ENCODE results near the gene KCNQ1OT1. TPM values are rescaled to one million over a fixed set of nuclear protein-coding genes. Genes with fewer than 3 reads are reported as not detected.

Gene KCNQ1OT1
- total RNA-seq, 1 donor from 2014 or later, result 3.9 TPM

DNA sequence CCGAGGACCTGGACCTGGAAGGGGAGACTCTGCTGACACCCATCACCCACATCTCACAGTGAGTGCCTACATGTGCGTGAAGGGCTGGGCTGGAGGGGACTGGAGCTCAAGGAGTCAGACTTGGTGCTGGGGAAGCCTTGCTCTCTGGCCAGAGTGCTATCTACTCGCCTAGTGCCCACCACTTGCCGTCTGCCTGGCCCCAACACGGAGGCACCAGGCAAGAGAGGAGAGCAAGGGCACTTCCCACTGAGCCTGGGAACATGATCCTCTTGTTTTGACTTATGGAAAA is 37.8 kb downstream of the KCNQ1OT1 start:
- H3K27ac Mint-ChIP-seq (ENCODE audit: unreplicated experiment), result no peak overlapping the region
- H3K4me3 Mint-ChIP-seq (ENCODE audit: unreplicated experiment), result no peak overlapping the region
- TF ChIP-seq, protein P1, sequence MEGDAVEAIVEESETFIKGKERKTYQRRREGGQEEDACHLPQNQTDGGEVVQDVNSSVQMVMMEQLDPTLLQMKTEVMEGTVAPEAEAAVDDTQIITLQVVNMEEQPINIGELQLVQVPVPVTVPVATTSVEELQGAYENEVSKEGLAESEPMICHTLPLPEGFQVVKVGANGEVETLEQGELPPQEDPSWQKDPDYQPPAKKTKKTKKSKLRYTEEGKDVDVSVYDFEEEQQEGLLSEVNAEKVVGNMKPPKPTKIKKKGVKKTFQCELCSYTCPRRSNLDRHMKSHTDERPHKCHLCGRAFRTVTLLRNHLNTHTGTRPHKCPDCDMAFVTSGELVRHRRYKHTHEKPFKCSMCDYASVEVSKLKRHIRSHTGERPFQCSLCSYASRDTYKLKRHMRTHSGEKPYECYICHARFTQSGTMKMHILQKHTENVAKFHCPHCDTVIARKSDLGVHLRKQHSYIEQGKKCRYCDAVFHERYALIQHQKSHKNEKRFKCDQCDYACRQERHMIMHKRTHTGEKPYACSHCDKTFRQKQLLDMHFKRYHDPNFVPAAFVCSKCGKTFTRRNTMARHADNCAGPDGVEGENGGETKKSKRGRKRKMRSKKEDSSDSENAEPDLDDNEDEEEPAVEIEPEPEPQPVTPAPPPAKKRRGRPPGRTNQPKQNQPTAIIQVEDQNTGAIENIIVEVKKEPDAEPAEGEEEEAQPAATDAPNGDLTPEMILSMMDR (IDR thresholded peaks at IDR 0.05), result no peak
- peaks cover 34% of the 10 kb centered on the region for H3K36me3 Mint-ChIP-seq (ENCODE audit: unreplicated experiment)
- peaks cover 19% of the 10 kb centered on the region for H3K9me3 Mint-ChIP-seq (ENCODE audit: unreplicated experiment)
- H3K4me1 Mint-ChIP-seq (ENCODE audit: unreplicated experiment), result no peaks in the 10 kb centered on the region
- H3K27me3 Mint-ChIP-seq (ENCODE audit: unreplicated experiment), result peaks cover 14% of the 10 kb centered on the region
- no peak for DNase-seq (ENCODE audit: extremely low spot score, unreplicated experiment)

DNA sequence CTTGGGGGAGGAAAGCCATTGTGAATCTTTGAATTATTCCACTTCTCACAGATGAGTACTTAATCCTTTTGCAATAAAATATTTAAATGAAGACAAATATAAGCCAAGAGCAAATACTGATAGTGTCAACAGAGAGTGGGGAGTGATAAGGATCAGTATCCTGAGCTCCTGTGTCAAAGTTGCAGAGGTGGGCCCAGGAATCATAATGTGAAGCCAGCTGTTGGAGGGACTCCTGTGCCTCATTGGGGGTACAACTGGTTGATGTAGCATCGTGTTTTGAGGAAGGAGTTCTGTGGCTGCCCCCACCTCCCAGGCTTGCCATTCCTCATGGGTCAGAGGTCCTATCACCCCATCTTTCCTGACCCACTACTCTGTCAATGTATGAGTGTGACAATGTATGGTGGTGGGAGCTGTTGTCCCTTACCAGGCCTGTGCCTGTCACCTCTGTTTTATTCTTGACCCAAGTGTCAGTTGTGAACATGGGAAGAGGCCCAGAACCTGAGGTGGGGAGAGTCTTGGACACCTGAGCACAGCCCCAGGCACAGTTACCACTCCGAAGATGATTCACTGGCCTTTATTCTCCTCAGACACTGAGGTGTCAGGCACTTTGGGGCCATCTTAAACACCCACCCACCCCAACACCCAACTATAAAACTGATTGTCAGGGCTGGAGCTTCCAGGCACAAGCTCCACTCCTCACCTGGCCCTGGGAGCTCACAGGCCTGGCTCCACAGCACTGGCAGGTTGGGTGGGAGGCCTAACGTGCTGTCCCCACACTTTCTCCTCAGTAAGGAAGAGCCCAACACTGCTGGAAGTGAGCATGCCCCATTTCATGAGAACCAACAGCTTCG is 38.4 kb downstream of the KCNQ1OT1 start:
- H3K36me3 Mint-ChIP-seq (ENCODE audit: unreplicated experiment), result peaks cover 38% of the 10 kb centered on the region
- TF ChIP-seq, protein P1 (IDR thresholded peaks at IDR 0.05), result no peak
- H3K4me3 Mint-ChIP-seq (ENCODE audit: unreplicated experiment), result no peak overlapping the region

DNA sequence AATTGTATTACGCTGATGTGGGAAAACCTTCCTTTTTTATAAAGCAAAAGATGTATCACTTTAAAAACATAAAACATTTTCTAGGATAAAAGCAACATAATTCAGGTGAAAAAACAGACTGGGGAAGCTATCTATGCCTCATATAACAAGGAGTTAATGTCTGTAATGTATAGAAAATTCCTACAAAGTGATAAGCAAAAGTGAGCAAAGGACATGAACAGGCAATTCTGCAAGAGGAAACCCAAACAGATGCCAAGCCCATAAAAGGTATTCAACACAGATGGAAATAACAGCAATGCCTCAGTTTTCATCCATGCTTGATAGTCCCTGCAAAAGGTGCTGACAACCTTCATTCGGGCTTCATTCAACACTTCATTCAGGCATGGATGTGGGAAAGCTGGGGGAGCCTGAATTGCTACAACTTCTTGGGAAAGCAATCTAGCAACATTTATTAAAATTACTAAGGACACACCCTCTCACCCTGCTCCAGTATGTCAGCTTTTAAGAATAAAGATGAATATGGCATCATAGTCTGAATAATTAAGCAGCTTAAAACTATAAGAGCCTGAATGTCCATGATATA is 39.3 kb downstream of the KCNQ1OT1 start:
- Mint-ChIP-seq H3K9me3 (ENCODE audit: unreplicated experiment) (peaks cover 19% of the 10 kb centered on the region), H3K27me3 (ENCODE audit: unreplicated experiment) (peaks cover 14% of the 10 kb centered on the region), H3K4me1 (ENCODE audit: unreplicated experiment) (peaks cover 4% of the 10 kb centered on the region), H3K36me3 (ENCODE audit: unreplicated experiment) (peaks cover 43% of the 10 kb centered on the region), H3K4me3 (ENCODE audit: unreplicated experiment) (no peak overlapping the region), H3K27ac (ENCODE audit: unreplicated experiment) (no peak overlapping the region)
- no peak for DNase-seq (ENCODE audit: extremely low spot score, unreplicated experiment)
- TF ChIP-seq, protein P1 (IDR thresholded peaks at IDR 0.05), result no peak

More for the DNA sequence above, 38.4 kb downstream of the KCNQ1OT1 start:
- Mint-ChIP-seq H3K27me3 (ENCODE audit: unreplicated experiment) (peaks cover 14% of the 10 kb centered on the region), H3K27ac (ENCODE audit: unreplicated experiment) (no peak overlapping the region), H3K4me1 (ENCODE audit: unreplicated experiment) (peaks cover under 1% of the 10 kb centered on the region), H3K9me3 (ENCODE audit: unreplicated experiment) (peaks cover 19% of the 10 kb centered on the region)
- no peak for DNase-seq (ENCODE audit: extremely low spot score, unreplicated experiment)

DNA sequence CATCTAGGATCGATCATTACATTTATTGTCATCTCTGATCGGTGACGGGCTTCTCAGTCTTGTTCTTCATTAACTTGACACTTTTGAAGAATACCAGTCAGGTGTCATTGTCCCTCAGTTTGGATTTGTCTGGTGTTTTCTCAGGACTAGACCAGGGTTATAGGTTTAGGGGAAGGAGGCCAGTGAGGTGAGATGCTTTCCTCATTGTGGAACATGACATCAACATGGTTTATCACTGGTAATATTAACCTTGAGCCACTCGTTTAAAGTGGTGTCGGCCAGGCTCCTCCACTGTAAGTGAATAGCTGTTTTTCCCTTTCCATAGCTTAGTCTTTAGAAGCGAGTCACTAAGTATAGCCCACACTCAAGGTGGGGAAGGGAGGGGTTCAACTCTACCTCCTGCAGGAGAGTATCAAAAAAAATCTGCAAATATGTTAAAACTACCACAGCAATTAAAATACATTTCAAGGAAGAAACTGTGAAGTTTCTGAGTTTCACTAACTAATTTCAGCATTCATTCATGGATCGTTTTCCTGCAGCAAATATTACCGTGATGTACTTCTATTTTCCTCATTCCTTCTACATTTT is 42.0 kb downstream of the KCNQ1OT1 start:
- Mint-ChIP-seq H3K4me3 (ENCODE audit: unreplicated experiment) (no peak overlapping the region), H3K36me3 (ENCODE audit: unreplicated experiment) (peaks cover 38% of the 10 kb centered on the region), H3K27ac (ENCODE audit: unreplicated experiment) (no peak overlapping the region), H3K27me3 (ENCODE audit: unreplicated experiment) (peaks cover 14% of the 10 kb centered on the region), H3K4me1 (ENCODE audit: unreplicated experiment) (peaks cover 4% of the 10 kb centered on the region), H3K9me3 (ENCODE audit: unreplicated experiment) (peaks cover 17% of the 10 kb centered on the region)
- no peak for DNase-seq (ENCODE audit: extremely low spot score, unreplicated experiment)
- TF ChIP-seq, protein P1 (IDR thresholded peaks at IDR 0.05), result no peak

DNA sequence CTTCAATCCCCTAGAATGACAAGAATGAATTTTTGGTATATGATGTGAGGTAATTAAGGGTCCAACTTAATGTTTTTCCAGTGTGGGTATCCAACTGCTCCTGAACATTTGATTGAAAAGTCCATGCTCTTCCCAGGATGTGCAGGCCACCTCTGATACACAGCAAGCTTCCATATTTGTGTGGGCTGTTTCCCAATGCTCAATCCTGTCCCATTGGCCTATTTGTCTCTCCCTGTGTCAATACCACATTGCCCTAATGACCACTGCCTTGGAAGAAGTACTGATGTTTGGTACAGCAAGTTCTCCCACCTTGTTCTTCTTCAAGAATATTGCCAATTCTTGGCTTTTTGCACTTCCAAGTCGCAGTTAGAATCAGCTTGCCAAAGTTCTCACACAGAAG is 42.9 kb downstream of the KCNQ1OT1 start:
- Mint-ChIP-seq H3K36me3 (ENCODE audit: unreplicated experiment) (peaks cover 43% of the 10 kb centered on the region), H3K4me3 (ENCODE audit: unreplicated experiment) (no peak overlapping the region), H3K4me1 (ENCODE audit: unreplicated experiment) (peaks cover 4% of the 10 kb centered on the region), H3K27me3 (ENCODE audit: unreplicated experiment) (peaks cover 17% of the 10 kb centered on the region), H3K27ac (ENCODE audit: unreplicated experiment) (no peak overlapping the region), H3K9me3 (ENCODE audit: unreplicated experiment) (peaks cover 13% of the 10 kb centered on the region)
- TF ChIP-seq, protein P1 (IDR thresholded peaks at IDR 0.05), result no peak
- no peak for DNase-seq (ENCODE audit: extremely low spot score, unreplicated experiment)

Measured in osteocyte (in vitro differentiated cells).